ENCODE results near the gene RUBCNL. TPM values are rescaled to one million over a fixed set of nuclear protein-coding genes. Genes with fewer than 3 reads are reported as not detected.

The RUBCNL gene
- total and polyA plus RNA-seq, 4 donors = 0.36 to 4.2 (median 0.96) TPM

- 70% methylated on average over 16 of the region's 16 CpGs for WGBS
- Histone ChIP-seq H3K27ac (ENCODE audit: low read depth in 1 of 2, low read length in 2 of 2) (no peak overlapping the region), H3K9ac (ENCODE audit: low read depth in 1 of 2, low read length in 2 of 2) (no peak overlapping the region), H3K36me3 (ENCODE audit: control insufficient read depth in 4 of 4, insufficient read depth in 3 of 4, low read depth in 1 of 4, low read length in 3 of 4) (no peaks in the 10 kb centered on the region), H3K9me3 (ENCODE audit: control insufficient read depth in 4 of 4, low read length in 3 of 4) (no peaks in the 10 kb centered on the region), H3K4me3 (ENCODE audit: low read depth in 1 of 3, low read length in 3 of 3) (no peak overlapping the region), H3K27me3 (ENCODE audit: control insufficient read depth in 4 of 4, insufficient read depth in 4 of 4, low read length in 3 of 4) (no peaks in the 10 kb centered on the region), H3K4me1 (ENCODE audit: control insufficient read depth in 4 of 4, insufficient read depth in 4 of 4, low read length in 3 of 4) (peaks cover 0 to 4% (median 0%) of the 10 kb centered on the region in 4 donors)
- TF ChIP-seq JUND (IDR thresholded peaks at IDR 0.05) (no peak), FOXA1 (IDR thresholded peaks at IDR 0.05) (no peak), GABPA (IDR thresholded peaks at IDR 0.05 in 1 of 2, conservative IDR thresholded peaks at IDR 0.05 in 1 of 2) (no peak), FOXA2 (IDR thresholded peaks at IDR 0.05) (no peak), TAF1 (conservative IDR thresholded peaks at IDR 0.05) (no peak), ZBTB33 (IDR thresholded peaks at IDR 0.05) (no peak), RAD21 (IDR thresholded peaks at IDR 0.05) (no peak), ATF3 (IDR thresholded peaks at IDR 0.05) (no peak), HNF4G (IDR thresholded peaks at IDR 0.05) (no peak), SP1 (IDR thresholded peaks at IDR 0.05) (no peak), NR2F2 (IDR thresholded peaks at IDR 0.05) (no peak), EGR1 (IDR thresholded peaks at IDR 0.05; ENCODE audit: low read depth in 2 of 2) (no peak), RXRA (IDR thresholded peaks at IDR 0.05) (no peak), MAX (IDR thresholded peaks at IDR 0.05) (no peak), YY1 (IDR thresholded peaks at IDR 0.05) (no peak), REST (IDR thresholded peaks at IDR 0.05) (no peak), CTCF (IDR thresholded peaks at IDR 0.05; ENCODE audit: low read depth, low read length, missing input control) (no peak), HNF4A (conservative IDR thresholded peaks at IDR 0.05) (no peak)
- DNase-seq (ENCODE audit: low spot score) = peak; percentile 55
Measured at GRCh38 chr13:46343279-46343994, 43.6 kb downstream of the RUBCNL start.

All from liver (tissue), 9 donors.